SK-N-SH treated with all-trans-retinoic acid at 6 μM for 48 hours (cell line): Measurements from ENCODE around the gene SLC7A1.

Source experiments
- OSR1 ChIP-seq: fragments of 250-450 bp; sonication (Bioruptor Pico); IDR thresholded peaks from 2 replicates; pipeline ENCODE4 v1.8.0; 2022; ENCODE audit warnings: moderate library complexity, mild to moderate bottlenecking, inconsistent platforms
- ZC3H10 ChIP-seq: fragments of 250-450 bp; sonication (Bioruptor Pico); IDR thresholded peaks from 2 replicates; pipeline ENCODE4 v1.5.1; 2021; ENCODE audit warnings: mild to moderate bottlenecking, moderate library complexity
- ZFP3 ChIP-seq: fragments of 250-450 bp; sonication (Bioruptor Pico); IDR thresholded peaks from 2 replicates; pipeline ENCODE4 v1.5.0; 2020; ENCODE audit warnings: mild to moderate bottlenecking, moderate library complexity
- ZNF70 ChIP-seq: fragments of 450-650 bp; formaldehyde crosslinking; IDR thresholded peaks from 2 replicates; pipeline ENCODE4 v1.5.0; 2020; ENCODE audit warnings: mild to moderate bottlenecking, moderate library complexity
- TF ChIP-seq, protein P1 (sequence below): fragments of 250-450 bp; sonication (Bioruptor Pico); IDR thresholded peaks from 2 replicates; pipeline ENCODE4 v1.8.0; 2020; ENCODE audit warnings: mild to moderate bottlenecking, moderate library complexity, borderline replicate concordance

DNA sequence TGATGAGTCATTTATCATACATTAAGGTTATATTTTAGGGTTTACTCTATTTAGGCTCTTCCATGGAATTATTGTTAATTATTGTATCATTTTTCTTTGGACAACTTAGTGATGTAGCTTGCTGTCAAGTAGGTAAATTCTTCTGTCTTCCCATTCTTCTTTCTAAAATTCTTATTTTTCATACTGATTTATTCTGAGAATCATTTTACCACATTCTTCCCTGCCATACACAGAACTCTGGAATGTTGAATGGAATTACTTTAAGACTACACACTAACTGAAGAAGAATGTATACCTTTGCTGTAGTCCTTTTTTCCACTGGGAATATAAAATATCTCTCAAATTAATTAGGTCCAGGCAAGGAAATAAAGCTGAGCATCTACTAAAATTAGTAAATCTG is 24.5 kb upstream of the SLC7A1 start:
- TF ChIP-seq, protein P1, sequence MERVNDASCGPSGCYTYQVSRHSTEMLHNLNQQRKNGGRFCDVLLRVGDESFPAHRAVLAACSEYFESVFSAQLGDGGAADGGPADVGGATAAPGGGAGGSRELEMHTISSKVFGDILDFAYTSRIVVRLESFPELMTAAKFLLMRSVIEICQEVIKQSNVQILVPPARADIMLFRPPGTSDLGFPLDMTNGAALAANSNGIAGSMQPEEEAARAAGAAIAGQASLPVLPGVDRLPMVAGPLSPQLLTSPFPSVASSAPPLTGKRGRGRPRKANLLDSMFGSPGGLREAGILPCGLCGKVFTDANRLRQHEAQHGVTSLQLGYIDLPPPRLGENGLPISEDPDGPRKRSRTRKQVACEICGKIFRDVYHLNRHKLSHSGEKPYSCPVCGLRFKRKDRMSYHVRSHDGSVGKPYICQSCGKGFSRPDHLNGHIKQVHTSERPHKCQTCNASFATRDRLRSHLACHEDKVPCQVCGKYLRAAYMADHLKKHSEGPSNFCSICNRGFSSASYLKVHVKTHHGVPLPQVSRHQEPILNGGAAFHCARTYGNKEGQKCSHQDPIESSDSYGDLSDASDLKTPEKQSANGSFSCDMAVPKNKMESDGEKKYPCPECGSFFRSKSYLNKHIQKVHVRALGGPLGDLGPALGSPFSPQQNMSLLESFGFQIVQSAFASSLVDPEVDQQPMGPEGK (CRISPR knock-in tag): no peak
- no peak for TF ChIP-seq ZFP3 (CRISPR knock-in tag)
- TF ChIP-seq ZNF70 (CRISPR knock-in tag): no peak
- TF ChIP-seq OSR1 (CRISPR knock-in tag): no peak
- no peak for TF ChIP-seq ZC3H10 (CRISPR knock-in tag)
